ENCODE data around the gene THOC5.
"Not testable (repeated sequence)": the region's sequence is repeated elsewhere in the genome, so short reads cannot be mapped to it uniquely, and the experiment has no call there.

Gene THOC5

DNA sequence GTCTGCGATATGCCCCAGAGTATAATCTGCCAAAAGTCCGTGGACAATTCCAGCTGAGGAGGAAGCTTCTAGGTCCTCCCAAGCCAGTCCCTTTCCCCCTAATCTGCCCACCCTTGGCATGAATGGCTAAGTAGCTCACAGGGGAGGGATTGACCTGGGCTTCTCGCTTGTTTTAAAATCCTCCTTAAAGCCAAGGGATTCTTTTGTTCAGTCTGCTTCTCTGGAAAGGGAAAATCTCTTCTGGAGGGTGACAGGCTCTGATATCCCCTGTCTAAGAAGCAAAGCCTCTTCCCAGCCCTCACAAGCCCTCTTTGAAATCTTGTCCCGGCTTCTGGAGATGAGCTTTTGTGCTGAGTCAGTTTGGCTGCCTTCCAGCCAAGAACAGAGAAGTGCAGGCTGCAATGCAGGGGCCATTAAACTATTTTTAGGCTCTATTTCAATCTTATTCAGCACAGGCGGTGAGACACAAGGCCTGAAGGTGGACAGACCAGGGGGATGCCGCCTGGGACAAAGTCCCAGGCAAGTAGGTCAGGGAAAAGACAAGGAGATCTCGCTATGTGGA is 49.7 kb downstream of the THOC5 start:
- no peak for FAIRE-seq

DNA sequence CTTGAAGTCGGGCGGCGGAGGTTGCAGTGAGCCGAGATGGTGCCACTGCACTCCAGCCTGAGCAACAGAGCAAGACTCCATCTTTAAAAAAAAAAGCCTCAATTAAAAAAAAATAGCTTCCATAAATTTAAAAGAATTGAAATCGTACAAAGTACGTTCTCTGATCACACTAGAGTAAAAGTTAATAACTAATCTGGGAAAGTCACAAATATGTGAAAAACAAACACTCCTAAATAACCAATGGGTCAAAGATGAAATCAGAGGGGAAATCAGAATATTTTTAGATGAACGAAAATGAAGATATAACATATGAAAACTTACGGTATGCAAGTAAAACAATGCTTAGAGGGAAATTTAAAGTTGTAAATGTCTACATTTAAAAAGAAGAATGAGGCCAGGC is 53.7 kb downstream of the THOC5 start:
- FAIRE-seq: no peak

DNA sequence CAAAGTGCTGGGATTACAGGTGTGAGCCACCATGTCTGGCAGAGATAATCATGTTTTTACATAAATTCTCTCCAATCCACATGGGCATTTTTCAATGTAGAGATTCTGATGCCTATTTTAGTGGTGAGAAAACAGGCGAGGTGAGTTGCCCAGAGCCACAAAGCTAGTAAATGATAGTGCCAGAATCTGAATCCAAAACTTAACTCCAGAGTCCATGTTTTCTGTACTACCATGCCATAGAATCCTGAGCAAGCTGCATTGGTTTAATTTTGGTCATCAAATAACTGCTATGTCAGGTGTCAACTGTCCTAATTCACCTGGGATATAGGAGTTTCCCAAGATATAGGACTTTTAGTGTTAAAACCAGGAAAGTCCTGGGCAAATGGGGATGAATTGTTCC is 59.9 kb downstream of the THOC5 start:
- FAIRE-seq: no peak

DNA sequence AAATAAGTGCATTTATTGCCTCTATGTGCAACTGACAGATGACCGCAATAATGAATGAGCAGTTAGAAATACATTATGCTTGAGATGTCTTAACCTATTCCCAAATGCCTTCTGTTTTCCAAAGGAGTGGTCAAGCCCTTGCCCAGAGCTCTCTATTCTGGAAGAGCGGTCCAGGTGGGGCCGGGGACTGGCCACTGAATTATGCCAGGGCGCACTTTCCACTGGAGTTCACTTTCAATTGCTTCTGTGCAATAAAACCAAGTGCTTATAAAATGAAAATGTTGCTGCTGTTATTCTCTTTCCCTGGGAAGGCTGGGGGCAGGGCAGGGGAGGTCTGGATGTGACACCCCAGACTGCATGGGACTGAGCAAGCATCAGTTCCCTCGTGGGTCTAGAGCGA is 62.5 kb downstream of the THOC5 start:
- no peak for FAIRE-seq

DNA sequence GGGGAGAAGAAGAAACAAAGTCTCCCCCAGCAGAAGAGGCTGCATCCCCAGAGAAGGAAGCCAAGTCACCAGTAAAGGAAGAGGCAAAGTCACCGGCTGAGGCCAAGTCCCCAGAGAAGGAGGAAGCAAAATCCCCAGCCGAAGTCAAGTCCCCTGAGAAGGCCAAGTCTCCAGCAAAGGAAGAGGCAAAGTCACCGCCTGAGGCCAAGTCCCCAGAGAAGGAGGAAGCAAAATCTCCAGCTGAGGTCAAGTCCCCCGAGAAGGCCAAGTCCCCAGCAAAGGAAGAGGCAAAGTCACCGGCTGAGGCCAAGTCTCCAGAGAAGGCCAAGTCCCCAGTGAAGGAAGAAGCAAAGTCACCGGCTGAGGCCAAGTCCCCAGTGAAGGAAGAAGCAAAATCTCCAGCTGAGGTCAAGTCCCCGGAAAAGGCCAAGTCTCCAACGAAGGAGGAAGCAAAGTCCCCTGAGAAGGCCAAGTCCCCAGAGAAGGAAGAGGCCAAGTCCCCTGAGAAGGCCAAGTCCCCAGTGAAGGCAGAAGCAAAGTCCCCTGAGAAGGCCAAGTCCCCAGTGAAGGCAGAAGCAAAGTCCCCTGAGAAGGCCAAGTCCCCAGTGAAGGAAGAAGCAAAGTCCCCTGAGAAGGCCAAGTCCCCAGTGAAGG is 64.3 kb downstream of the THOC5 start:
- not testable (repeated sequence) for FAIRE-seq

DNA sequence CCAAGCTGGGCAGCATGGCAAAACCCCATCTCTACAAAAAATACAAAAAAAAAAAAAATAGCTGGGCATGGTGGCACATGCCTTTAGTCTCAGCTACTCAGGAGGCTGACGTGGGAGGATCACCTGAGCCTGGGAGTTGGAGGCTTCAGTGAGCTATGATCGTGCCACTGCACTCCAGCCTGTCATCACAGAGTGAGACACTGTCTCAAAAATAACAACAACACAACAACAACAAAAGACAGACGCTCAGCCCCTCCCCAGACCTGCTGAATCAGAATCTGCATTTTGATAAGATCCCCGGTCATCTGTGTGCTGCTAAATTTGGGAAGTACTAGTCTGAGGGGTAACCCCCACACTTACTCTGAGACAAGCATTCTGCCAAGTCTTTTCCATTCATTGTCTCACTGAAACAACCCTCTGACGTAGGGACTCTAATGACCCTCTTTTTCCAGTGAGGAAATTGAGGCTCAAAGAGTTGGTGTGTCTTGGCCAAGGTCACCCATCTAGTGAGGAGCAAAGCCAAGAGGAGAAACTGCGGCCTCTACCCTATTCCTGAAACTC is 66.1 kb downstream of the THOC5 start:
- FAIRE-seq: no peak

DNA sequence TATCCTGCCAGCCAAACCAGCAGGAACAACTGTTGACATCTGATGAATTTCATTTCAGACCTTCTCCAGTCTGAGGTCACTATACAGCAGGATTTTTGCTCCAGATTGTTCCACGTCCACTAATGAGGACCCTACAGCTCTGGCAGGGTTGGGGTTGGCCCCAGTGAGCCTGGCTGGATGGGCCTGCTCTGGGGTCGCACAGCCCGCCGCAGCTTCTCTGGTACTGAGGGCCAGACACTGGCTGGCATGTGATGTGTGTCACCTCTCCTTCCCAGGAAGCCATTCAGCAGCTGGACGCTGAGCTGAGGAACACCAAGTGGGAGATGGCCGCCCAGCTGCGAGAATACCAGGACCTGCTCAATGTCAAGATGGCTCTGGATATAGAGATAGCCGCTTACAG is 68.1 kb downstream of the THOC5 start:
- no peak for FAIRE-seq

DNA sequence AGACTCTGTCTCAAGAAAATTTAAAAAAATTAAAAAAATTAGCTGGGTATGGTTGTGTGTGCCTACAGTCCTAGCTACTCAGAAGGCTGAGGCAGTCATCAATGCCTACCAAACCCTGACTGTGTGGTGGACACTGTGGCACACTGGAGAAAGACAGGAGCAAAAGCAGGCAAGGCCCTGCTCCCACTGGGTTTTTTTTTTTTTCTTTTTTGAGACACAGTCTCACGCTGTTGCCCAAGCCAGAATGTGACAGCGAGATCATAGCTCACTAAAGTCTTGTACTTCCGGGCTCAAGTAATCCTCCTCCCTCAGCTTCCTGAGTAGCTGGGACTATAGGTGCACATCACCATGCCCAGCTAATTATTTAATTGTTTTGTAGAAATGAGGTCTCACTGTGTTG is 68.9 kb downstream of the THOC5 start:
- no peak for FAIRE-seq

DNA sequence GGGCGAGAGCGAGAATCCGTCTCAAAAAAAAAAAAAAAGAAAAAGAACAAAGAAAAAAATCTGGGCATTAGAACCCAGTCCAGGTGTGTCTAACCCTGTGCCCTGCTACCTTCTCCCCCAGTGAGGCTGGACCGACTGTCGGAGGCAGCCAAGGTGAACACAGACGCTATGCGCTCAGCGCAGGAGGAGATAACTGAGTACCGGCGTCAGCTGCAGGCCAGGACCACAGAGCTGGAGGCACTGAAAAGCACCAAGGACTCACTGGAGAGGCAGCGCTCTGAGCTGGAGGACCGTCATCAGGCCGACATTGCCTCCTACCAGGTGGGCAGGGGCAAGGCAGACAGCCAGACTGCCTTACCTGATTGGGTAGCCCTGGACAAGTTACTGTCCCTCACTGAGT is 70.3 kb downstream of the THOC5 start:
- no peak for FAIRE-seq

DNA sequence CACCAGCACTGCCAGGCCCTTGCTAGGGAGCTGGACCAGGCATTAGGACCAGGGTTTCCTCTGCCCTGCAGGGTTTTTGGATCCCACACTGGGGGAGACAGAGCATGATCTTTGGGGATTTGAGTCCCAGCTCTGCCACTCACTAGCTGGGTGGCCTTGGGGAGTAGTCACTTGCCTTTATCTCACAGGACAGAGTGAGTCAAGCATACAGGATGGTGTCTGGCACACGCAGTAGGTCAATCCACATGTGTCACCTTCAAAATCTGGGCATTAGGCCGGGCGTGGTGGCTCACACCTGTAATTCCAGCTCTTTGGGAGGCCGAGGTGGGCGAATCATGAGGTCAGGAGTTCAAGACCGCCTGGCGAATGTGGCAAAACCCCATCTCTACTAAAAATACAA is 70.8 kb downstream of the THOC5 start:
- no peak for FAIRE-seq

DNA sequence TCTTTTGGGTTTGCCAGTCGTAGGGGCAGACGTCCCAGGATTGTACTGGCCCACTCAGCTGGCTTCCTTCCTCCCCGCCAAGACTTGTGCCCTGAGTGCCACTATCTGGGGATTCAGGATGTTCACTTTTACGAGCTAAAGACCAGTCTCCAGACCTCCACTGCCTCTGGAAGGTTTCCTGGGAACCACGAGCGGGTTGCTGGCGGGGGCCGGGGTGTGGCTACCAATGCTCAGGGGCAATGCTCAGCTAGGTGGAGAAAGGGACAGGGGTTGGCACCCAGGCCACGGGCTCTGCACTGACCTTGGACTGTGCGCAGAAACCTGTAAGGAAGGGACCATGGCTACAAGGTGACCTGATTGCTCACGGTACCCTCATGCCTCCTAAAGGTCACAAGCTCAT is 71.3 kb downstream of the THOC5 start:
- FAIRE-seq: no peak

DNA sequence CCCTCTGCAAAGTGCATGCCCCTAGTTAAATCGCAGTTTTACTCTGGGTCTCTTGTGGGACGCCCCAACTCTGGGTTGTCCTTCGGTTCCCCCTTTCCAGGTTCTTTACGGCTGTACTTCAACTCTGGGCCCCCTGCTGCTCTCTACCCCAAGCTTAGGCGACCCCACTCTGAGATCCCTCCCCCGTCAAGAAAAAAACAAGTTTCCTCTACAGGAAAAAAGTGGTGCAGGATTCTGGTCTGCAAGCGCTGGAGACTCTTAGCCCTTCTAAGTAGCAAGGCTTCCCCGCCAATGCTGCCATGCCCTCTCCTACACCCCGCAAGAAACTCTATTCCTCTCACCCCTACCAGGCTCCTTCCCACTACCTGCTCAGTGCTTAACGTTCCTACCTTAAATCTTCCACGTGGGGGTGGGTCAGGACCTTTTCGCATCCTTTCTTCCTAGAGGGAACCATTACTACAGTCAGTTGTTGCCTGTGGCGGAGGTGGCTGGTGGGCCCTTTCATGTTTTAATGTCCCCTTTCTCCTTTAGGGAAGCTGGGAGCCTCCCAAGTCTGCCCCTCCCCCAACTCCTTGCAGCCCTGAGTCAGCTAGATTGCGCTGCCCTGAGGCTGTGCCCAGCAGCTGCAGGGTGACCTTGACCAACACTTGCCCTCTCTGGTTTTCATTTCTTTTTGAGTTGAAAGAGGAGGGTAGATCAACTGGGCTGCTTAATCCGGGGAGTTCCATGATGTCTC is 72.1 kb downstream of the THOC5 start:
- no peak for FAIRE-seq

DNA sequence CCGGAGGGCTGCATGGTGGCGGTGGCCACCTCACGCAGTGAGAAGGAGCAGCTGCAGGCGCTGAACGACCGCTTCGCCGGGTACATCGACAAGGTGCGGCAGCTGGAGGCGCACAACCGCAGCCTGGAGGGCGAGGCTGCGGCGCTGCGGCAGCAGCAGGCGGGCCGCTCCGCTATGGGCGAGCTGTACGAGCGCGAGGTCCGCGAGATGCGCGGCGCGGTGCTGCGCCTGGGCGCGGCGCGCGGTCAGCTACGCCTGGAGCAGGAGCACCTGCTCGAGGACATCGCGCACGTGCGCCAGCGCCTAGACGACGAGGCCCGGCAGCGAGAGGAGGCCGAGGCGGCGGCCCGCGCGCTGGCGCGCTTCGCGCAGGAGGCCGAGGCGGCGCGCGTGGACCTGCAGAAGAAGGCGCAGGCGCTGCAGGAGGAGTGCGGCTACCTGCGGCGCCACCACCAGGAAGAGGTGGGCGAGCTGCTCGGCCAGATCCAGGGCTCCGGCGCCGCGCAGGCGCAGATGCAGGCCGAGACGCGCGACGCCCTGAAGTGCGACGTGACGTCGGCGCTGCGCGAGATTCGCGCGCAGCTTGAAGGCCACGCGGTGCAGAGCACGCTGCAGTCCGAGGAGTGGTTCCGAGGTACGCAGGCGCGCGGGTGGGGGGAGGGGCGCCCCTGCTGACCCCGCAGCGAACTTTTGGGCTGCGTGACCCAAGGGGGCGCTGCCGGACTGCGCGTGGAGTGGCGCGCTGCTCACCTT is 72.9 kb downstream of the THOC5 start:
- FAIRE-seq: no peak

DNA sequence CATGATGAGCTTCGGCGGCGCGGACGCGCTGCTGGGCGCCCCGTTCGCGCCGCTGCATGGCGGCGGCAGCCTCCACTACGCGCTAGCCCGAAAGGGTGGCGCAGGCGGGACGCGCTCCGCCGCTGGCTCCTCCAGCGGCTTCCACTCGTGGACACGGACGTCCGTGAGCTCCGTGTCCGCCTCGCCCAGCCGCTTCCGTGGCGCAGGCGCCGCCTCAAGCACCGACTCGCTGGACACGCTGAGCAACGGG is 73.4 kb downstream of the THOC5 start:
- no peak for FAIRE-seq

DNA sequence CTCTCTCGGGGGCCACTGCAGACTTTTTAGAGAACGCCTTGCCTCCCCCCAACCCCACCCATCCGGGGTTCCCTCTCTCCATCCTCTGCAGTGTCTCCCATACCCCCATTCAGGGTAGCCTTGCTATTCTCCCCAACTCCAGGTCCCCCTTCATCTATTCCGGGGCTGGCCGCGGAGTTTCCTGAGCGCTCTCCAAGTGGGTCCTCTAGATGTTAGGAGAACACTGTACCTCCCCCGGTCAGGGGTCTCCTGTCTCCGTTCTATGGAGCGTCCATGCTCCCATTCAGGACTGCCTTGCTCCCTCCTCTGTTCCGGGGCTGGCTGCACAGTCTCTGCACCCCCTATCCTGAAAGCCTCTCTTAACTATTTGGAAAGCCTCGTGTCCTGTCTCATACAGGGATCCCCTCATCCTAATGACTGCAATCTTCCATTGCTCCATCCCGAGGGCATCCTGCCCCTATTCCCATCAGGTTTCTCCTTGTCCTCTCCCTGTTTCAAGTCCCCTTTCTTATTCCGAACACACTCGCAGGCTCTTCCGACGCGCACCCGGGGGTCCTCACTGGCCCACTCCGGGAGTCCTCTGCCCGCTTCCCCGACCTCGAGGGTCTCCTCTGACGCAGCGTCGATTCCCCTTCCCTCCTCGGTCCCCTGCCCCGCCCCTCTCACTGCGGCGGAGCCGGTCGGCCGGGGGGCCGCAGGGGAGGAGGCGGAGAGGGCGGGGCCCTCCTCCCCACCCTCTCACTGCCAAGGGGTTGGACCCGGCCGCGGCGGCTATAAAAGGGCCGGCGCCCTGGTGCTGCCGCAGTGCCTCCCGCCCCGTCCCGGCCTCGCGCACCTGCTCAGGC is 73.9 kb downstream of the THOC5 start, which contains the start of gene NEFH:
Gene NEFH (plus strand): TSS at position 802 of the 845 bp plus-strand sequence. CDS start 45 bp downstream, outside the sequence.
- FAIRE-seq: no peak

DNA sequence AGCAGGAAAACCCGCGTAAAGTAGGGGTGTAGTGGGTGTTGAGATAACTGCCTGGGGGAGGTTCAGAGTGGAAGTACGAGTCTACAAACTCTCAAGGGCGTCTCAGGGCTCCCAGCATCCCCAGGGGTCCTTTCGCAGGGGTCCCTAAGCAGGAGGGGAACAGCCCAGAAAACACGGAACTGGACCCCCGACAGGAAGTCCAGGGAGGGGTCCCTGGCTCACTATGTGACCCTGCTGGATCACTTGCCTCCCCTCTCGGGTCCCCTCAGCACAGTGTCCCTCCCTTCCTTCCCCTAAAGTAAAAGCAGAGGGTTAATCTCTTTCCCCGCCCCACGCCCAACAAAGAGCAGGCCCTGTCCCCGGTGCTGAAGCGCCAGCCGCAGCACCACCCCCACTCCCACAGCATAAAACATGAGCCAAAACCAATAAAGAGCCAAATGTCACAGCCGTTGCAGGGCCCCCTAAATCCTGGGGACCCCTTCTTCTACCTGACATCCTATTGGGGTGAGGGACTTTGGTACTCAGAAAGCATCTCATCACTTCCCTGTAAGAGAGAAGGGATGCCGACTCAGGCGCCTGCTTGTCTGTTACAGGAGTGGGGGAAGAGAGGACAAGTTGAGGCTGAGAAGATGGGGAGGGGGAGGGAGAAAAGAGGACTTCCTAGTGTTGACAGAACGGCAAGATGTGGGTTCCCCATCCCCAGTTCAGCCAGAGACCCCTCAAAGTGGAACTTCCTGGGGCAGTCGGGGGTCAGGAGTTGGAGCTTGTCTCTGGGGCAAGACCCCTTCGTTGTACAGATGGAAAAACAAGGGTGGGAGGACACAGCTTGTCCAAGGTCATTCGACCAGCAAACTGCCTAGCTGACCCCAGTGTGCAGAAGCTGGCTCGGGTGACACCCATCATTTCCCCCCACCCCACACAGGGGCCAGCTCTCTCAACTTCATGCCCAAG is 75.0 kb downstream of the THOC5 start:
- no peak for FAIRE-seq

DNA sequence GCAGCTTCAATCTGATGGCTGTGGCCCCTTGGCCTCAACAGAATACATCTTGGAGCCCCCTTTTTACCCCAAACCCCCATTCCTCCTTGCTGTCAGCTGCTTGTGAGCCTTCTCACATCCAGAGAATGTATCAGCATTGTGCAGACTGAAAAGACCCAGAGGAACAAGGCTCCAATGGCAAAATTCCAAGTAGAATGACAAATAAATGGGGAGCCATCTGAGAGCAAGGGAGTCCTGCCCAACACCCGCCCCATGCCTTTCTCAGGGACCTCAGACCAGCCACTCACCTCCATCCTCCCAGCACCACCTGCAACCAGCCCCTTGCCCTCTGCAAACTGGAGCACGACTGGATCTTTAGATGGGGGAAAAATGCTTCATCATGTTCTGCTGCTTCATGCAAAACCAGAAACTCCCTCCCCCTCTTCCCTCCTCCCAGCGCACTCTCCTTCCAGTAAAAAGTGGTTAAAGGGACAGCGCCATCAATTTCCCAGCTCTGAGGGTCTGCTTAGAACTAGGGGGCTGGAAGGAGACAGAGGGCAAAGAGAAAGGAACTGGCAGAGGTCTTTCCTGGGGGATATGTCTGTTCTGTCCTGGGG is 75.7 kb downstream of the THOC5 start:
- FAIRE-seq: no peak

DNA sequence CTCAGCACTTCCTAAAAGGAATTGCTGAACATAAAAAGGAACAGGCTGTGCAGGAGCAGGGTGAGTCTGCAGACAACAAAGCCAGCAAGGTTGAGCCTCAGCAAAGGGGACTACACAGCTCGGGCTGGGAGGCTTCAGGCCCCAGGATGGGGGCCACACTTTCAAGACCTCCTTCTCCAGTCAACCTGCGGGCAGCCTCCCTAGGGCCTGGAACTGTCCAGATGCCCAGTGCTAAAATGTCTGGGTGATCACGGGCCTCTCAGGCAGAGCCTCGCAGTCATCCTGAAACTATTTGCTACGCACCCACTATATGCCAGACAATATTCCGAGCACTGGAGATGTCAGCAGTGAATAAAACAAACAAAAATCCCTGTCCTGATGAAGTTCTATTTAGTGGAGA is 77.4 kb downstream of the THOC5 start:
- FAIRE-seq: no peak

DNA sequence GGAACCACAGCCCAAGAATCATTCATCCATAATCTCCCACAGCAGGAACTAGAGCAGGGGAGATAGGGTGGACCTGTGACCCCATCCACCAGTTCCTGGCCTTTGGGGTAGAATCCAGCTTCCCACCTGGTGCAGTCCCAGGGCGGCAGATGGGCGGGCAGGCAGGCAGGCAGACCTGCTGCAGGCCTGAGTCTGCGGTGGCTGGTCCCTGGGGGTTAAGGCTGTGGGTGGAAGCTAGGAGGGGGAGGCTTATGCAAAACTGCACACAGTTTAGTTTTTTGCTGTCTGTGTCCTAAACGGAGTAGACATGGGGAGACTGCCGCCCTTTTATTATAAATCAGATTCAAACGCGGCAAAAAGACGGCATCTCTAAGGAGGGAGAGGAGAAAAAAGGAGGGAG is 78.0 kb downstream of the THOC5 start:
- no peak for FAIRE-seq

DNA sequence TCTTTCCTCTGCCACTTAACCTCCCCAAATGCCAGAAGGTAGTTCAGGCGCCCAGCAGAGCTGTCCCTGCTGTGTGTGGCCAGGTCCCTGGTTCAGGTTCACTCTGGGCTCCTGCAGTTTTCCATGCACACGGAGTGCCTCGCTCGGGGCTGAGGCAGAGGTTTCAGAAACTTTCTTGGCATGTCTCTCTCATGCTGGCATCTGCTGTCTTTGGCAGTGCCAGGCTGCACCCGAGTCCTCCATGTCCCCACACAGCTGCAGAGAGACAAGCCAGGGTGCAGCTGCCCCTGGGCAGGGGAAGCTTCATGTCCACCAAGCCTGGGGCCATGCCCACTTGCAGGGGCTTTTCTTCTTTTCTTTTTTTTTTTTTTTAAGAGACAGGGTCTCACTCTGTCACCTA is 80.6 kb downstream of the THOC5 start:
- no peak for FAIRE-seq

All from TTC549 (cell line).